Left forelimb (tissue), 1 donor: Measurements from ENCODE around the gene COPB2.
"Not testable (repeated sequence)": the region's sequence is repeated elsewhere in the genome, so short reads cannot be mapped to it uniquely, and the experiment has no call there.

ENCODE experiments used
- DNase-seq: peaks from one replicate; pipeline ENCODE4 v3.0.0-alpha.2; 2018; ENCODE audit warnings: low spot score

Gene COPB2

DNA sequence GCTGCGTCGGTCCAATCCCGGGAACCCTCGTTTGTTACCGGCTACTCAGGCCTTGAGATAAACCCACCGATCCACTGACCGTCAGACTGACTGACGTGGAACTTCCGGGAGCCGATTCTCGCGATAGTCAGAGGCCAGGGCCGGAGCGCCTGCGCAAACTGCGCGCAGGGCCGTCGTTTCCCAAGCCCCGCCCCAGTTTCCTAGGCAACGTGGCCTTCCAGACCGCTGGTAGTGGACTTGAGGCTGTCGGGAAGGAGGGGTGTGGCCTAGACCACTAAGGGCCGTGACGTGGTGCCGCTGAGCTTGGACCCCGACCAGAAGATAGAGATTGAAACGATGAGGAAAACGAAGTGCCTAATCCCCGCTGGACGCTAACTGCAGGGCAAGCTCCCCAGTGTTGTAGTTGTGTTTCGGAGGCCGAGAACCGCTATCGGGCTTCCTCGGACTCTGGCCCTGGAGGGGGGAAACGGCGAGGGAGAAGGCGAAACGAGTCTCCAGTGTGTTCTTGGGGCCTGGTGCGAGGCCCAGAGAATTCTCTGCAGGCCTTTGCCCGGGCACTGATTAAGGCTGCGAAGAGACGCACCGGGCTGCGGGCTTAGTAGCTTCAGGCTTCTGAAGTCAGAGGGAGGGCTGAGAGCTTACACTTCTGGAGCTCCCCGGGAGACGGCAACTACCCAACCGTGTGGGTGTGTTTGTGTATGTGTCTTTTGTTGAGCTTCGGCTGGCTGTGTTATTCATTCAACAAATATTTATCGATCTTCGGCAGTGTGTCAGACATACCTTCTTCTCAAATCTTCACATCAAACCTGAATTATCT, at the start of gene COPB2:
COPB2 (minus strand) TSS at position 96 of the 817 bp plus-strand sequence. CDS start 97 bp downstream, outside the sequence.
- DNase-seq: peak; percentile 100

- no peak for DNase-seq
These were observed 45.4 kb upstream of the COPB2 start for GRCh38 chr3:139434764-139435307.

- no peak for DNase-seq
These were observed 44.8 kb upstream of the COPB2 start for GRCh38 chr3:139434228-139434627.

DNA sequence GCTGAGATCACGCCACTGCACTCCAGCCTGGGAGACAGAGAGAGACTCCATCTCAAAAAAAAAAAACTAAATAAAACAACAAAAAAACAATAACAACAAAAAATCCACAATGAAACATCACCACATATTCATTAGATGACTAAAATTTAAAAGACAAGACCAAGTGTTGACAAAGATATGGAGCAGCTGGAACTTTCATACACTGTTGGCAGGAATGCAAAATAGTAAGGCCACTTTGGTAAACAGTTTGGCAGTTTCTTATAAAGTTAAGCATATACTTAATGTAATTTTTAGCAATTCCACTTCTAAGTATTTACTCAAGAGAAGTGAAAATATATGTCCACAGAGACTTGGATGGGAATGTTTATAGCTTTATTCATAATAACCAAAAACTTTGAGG, 43.6 kb upstream of the COPB2 start:
- no peak for DNase-seq

DNA sequence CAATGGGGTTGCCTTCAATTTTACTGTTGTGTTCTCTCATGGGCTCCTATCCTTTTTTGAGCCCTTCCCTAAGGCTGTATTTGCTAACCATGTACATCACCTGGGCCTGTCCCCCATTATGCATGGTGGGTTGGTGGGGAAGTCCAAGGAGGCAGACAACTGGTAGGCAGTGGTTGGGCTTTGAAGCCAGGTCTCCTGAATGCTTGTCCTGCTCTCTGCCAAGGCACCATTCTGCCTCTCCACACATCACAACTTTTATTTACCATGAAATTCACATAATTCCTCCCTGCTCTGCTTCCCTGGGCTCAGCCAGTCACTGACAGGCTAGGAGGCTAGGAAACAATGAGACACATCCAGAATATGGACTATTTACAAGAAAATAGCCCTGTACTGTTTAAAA, 41.0 kb upstream of the COPB2 start:
- no peak for DNase-seq

DNA sequence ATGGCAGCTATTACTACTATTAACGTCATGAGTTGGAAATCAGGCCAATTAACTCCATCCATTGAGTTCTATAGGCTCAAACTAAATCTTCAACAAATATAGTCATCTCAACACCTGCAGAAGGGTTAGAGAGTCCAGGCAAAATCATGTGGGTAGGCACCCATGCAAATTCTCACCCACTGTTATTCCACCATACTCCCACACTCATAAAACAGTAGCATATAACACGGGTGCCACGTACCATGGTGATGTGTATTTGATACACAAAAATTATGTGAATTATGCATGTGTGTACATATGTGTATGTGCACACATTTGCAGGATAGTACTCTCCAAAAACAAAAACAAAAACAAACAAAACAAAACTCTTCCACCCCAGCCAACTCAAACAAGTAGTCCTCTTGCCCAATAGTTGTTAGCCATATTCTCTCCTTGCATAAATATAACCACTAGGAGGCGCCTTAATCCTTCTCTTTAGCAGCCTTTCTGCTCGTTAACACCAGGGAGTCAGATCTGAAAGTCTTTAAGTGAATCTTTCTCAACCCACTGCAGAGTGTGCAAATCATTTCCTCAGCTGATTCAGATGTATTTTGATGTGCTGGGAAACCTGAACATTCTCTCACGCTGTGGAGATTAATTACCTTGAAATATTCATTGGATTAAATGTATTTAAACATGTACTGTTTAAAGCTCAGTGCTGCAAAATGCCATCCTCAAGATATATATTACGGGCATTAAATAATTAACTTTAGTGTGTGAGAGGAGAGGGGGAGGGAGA, 38.0 kb upstream of the COPB2 start:
- no peak for DNase-seq

GRCh38 chr3:139425745-139426400, 36.4 kb upstream of the COPB2 start:
- no peak for DNase-seq

- no peak for DNase-seq
These were observed 33.8 kb upstream of the COPB2 start for GRCh38 chr3:139423232-139423631.

- no peak for DNase-seq
These were observed 32.0 kb upstream of the COPB2 start for GRCh38 chr3:139421460-139421859.

- DNase-seq: no peak
These were observed 31.6 kb upstream of the COPB2 start for GRCh38 chr3:139421040-139421439.

DNA sequence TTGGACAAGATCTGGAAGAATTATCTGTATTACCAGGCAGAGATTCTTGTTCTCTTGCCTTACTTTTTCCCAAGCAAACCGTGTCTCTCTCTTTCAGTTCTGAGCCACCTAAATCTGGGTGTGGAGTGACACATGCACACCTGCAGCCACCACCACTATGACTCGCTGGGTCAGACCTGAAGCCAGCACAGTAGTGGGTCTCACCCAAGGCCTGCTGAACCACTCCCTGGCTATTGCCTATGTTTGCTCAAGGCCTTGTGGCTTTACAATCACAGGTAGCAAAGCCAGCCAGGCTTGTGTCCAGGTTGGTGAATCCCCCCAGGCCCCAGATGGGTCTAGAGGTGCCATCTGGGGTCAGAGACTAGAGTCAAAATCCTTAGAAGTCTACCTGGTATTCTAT, 28.7 kb upstream of the COPB2 start:
- DNase-seq: no peak

DNA sequence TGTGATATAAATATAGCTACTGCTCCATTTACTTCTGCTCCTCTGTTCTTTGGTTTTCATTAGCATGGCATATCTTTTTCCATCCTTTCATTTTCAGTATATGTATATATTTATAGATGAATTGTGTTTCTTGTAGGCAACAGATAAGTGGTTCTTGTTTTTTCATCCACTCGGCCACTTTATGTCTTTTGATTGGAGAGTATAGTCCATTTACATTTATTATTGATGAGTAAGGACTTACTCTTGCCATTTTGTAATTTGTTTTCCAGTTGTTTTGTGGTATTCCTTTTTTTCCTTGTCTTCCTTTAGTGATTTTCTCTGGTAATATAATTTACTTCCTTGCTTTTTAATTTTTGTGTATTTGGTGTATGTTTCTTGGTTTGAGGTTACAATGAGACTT, 26.8 kb upstream of the COPB2 start:
- DNase-seq: no peak

GRCh38 chr3:139414608-139415224, 25.3 kb upstream of the COPB2 start:
- no peak for DNase-seq

DNA sequence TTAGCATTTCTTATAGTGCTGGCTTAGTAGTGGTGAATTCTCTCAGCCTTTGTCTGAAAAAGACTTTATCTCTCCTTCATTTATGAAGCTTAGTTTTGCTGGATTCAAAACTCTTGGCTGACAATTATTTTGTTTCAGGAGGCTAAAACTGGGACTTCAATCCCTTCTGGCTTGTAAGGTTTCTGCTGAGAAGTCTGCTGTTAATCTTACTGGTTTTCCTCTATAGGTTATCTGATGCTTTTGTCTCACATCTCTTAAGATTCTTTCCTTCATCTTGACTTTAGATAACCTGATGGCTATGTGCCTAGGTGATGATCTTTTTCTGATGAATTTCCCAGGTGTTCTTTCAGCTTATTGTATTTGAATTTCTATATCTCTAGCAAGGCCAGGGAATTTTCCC, 23.4 kb upstream of the COPB2 start:
- not testable (repeated sequence) for DNase-seq

DNA sequence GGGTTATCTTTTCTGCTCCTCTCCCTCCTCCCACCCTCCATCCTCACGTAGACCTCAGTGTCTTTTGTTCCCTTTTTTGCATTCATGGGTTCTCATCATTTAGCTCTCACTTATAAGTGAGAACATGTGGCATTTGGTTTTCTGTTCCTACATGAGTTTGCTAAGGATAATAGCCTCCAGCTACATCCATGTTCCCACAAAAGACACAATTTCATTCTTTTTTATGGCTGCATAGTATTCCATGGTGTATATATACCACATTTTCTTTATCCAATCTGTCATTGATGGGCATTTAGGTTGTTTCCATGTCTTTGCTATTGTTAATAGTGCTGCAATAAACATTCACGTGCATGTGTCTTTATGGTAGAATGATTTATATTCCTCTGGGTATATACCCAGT, 11.7 kb upstream of the COPB2 start:
- DNase-seq: not testable (repeated sequence)

DNA sequence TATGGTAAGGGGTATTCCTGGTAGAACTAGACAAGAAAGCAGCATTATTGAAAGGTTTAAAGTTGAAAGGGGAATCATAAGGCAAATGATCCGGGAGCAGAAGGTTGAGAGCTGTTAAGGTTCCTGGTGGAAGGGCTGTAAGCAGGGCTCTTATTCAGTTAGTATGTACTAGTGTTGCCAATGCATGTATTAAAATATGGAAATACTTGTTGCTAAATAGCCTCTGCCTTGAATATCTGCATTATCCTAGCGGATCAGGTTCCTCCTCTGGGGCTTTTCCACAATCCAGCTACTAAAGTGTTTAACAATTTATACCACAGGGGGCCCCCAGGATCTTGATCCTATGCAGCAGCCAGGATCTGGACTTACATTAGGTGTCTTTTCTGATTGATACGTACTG, 7.3 kb upstream of the COPB2 start:
- no peak for DNase-seq

GRCh38 chr3:139394116-139394515, 4.7 kb upstream of the COPB2 start:
- DNase-seq: no peak

DNA sequence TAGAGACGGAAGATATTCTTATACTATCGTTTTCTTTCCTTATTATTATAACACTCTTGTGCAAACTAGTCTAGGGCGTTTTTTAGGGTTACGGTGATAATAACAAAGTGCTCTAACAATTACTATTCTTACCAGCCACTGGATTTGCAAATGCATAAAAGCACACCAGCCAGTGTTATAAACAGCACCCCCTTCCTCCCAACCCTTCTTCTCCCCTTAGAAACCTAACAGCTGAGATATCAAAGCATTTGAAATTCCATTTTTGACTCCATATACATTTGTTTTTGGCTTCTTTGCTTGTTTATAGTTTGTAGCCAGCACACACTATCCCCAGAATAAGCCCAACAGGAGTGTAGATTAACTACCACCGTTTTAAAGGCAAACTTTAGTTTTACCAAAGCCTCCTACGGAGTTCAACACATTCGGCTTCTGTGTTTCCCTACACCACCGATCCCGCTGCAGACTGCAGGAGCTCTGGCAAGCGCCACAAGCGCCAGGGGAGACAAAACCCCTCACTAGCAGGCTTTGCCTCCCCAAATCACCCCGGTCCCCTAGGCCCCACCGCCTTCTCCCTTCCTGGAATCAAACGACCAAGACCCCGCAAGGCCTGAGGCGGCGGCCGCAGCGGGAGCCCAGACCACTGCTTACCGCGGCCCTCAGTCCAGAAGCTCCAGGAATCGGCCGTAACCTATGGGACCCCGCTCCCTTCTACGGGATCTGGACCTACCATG, 461 bp downstream of the COPB2 start:
- DNase-seq: no peak

- no peak for DNase-seq
These were observed 1.4 kb downstream of the COPB2 start for GRCh38 chr3:139388077-139388476.

GRCh38 chr3:139382291-139382690, 7.2 kb downstream of the COPB2 start:
- DNase-seq: not testable (repeated sequence)

DNA sequence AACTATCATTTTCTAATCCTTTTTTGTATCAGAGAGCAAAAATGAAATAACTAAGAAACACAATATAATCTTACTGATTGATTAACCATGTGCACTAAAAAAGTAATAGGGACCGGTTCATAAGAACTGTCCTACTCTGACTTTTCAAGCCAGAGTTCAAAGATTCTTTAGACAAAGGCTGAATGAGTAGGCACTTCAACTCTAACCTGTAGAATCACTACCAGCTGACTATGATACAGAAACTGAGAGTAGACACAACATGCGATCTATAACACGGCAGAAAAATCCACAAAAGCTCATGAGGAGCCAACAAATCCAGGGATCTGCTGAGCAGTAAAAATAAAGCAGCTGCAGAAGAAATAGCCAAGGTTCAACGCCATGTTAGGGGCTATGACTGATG, 8.9 kb downstream of the COPB2 start:
- no peak for DNase-seq
